ENCODE results near the gene SLC8A1.
A peak's percentile ranks its signal among the peaks of the same experiment; 100 is the strongest.

Gene SLC8A1

GRCh38 chr2:40418614-40419363, 33.1 kb downstream of the SLC8A1 start:
- no peaks in the 10 kb centered on the region for H3K36me3 ChIP-seq (ENCODE audit: control insufficient read depth in 1 of 2, insufficient read depth in 2 of 2, low read length in 2 of 2)
- H3K27ac ChIP-seq (ENCODE audit: low read length): peak overlapping the region; percentile 76
- no peak overlapping the region for H3K4me3 ChIP-seq (ENCODE audit: low read depth in 1 of 2, low read length in 2 of 2)
- no peaks in the 10 kb centered on the region for H3K27me3 ChIP-seq (ENCODE audit: low read depth, low read length)
- H3K9me3 ChIP-seq (ENCODE audit: control insufficient read depth in 1 of 2, low read length in 2 of 2): no peaks in the 10 kb centered on the region
- H3K4me1 ChIP-seq (ENCODE audit: control insufficient read depth in 1 of 2, insufficient read depth in 2 of 2, low read length in 2 of 2): peaks cover 7 to 24% of the 10 kb centered on the region in 2 donors

GRCh38 chr2:40416486-40416885, 35.4 kb downstream of the SLC8A1 start:
- no peaks in the 10 kb centered on the region for H3K9me3 ChIP-seq (ENCODE audit: control insufficient read depth in 1 of 2, low read length in 2 of 2)
- no peaks in the 10 kb centered on the region for H3K36me3 ChIP-seq (ENCODE audit: control insufficient read depth in 1 of 2, insufficient read depth in 2 of 2, low read length in 2 of 2)
- H3K27ac ChIP-seq (ENCODE audit: low read length): no peak overlapping the region
- H3K27me3 ChIP-seq (ENCODE audit: low read depth, low read length): no peaks in the 10 kb centered on the region
- no peak overlapping the region for H3K4me3 ChIP-seq (ENCODE audit: low read depth in 1 of 2, low read length in 2 of 2)
- H3K4me1 ChIP-seq (ENCODE audit: control insufficient read depth in 1 of 2, insufficient read depth in 2 of 2, low read length in 2 of 2): peaks cover 7 to 21% of the 10 kb centered on the region in 2 donors

GRCh38 chr2:40415391-40415790, 36.5 kb downstream of the SLC8A1 start:
- peaks cover 7 to 19% of the 10 kb centered on the region in 2 donors for H3K4me1 ChIP-seq (ENCODE audit: control insufficient read depth in 1 of 2, insufficient read depth in 2 of 2, low read length in 2 of 2)

GRCh38 chr2:40412456-40412855, 39.4 kb downstream of the SLC8A1 start:
- Histone ChIP-seq H3K27me3 (ENCODE audit: low read depth, low read length) (no peaks in the 10 kb centered on the region), H3K9me3 (ENCODE audit: control insufficient read depth in 1 of 2, low read length in 2 of 2) (no peaks in the 10 kb centered on the region), H3K4me3 (ENCODE audit: low read depth in 1 of 2, low read length in 2 of 2) (no peak overlapping the region), H3K27ac (ENCODE audit: low read length) (no peak overlapping the region), H3K36me3 (ENCODE audit: control insufficient read depth in 1 of 2, insufficient read depth in 2 of 2, low read length in 2 of 2) (no peaks in the 10 kb centered on the region), H3K4me1 (ENCODE audit: control insufficient read depth in 1 of 2, insufficient read depth in 2 of 2, low read length in 2 of 2) (peaks cover 0 to 1% of the 10 kb centered on the region in 2 donors)

More at GRCh38 chr2:40415391-40415790, 36.5 kb downstream of the SLC8A1 start:
- no peaks in the 10 kb centered on the region for H3K27me3 ChIP-seq (ENCODE audit: low read depth, low read length)
- no peak overlapping the region for H3K27ac ChIP-seq (ENCODE audit: low read length)
- no peaks in the 10 kb centered on the region for H3K36me3 ChIP-seq (ENCODE audit: control insufficient read depth in 1 of 2, insufficient read depth in 2 of 2, low read length in 2 of 2)
- no peaks in the 10 kb centered on the region for H3K9me3 ChIP-seq (ENCODE audit: control insufficient read depth in 1 of 2, low read length in 2 of 2)
- H3K4me3 ChIP-seq (ENCODE audit: low read depth in 1 of 2, low read length in 2 of 2): no peak overlapping the region

- Histone ChIP-seq H3K4me1 (ENCODE audit: control insufficient read depth in 1 of 2, insufficient read depth in 2 of 2, low read length in 2 of 2) (no peaks in the 10 kb centered on the region), H3K27me3 (ENCODE audit: low read depth, low read length) (no peaks in the 10 kb centered on the region), H3K9me3 (ENCODE audit: control insufficient read depth in 1 of 2, low read length in 2 of 2) (no peaks in the 10 kb centered on the region), H3K36me3 (ENCODE audit: control insufficient read depth in 1 of 2, insufficient read depth in 2 of 2, low read length in 2 of 2) (no peaks in the 10 kb centered on the region), H3K4me3 (ENCODE audit: low read depth in 1 of 2, low read length in 2 of 2) (no peak overlapping the region), H3K27ac (ENCODE audit: low read length) (no peak overlapping the region)
Measured at GRCh38 chr2:40410695-40411094, 41.2 kb downstream of the SLC8A1 start.

- H3K4me1 ChIP-seq (ENCODE audit: control insufficient read depth in 1 of 2, insufficient read depth in 2 of 2, low read length in 2 of 2): no peaks in the 10 kb centered on the region
- no peaks in the 10 kb centered on the region for H3K27me3 ChIP-seq (ENCODE audit: low read depth, low read length)
- no peak overlapping the region for H3K27ac ChIP-seq (ENCODE audit: low read length)
- no peak overlapping the region for H3K4me3 ChIP-seq (ENCODE audit: low read depth in 1 of 2, low read length in 2 of 2)
- no peaks in the 10 kb centered on the region for H3K36me3 ChIP-seq (ENCODE audit: control insufficient read depth in 1 of 2, insufficient read depth in 2 of 2, low read length in 2 of 2)
- H3K9me3 ChIP-seq (ENCODE audit: control insufficient read depth in 1 of 2, low read length in 2 of 2): no peaks in the 10 kb centered on the region
Measured at GRCh38 chr2:40409734-40410133, 42.2 kb downstream of the SLC8A1 start.

- H3K27me3 ChIP-seq (ENCODE audit: low read depth, low read length): no peaks in the 10 kb centered on the region
- H3K27ac ChIP-seq (ENCODE audit: low read length): no peak overlapping the region
- H3K4me3 ChIP-seq (ENCODE audit: low read depth in 1 of 2, low read length in 2 of 2): no peak overlapping the region
- no peaks in the 10 kb centered on the region for H3K36me3 ChIP-seq (ENCODE audit: control insufficient read depth in 1 of 2, insufficient read depth in 2 of 2, low read length in 2 of 2)
- H3K4me1 ChIP-seq (ENCODE audit: control insufficient read depth in 1 of 2, insufficient read depth in 2 of 2, low read length in 2 of 2): peaks cover 0 to 5% of the 10 kb centered on the region in 2 donors
- no peaks in the 10 kb centered on the region for H3K9me3 ChIP-seq (ENCODE audit: control insufficient read depth in 1 of 2, low read length in 2 of 2)
Measured at GRCh38 chr2:40406485-40407289, 45.2 kb downstream of the SLC8A1 start.

- no peaks in the 10 kb centered on the region for H3K9me3 ChIP-seq (ENCODE audit: control insufficient read depth in 1 of 2, low read length in 2 of 2)
- no peaks in the 10 kb centered on the region for H3K27me3 ChIP-seq (ENCODE audit: low read depth, low read length)
- no peak overlapping the region for H3K4me3 ChIP-seq (ENCODE audit: low read depth in 1 of 2, low read length in 2 of 2)
- no peak overlapping the region for H3K27ac ChIP-seq (ENCODE audit: low read length)
- peaks cover 0 to 5% of the 10 kb centered on the region in 2 donors for H3K4me1 ChIP-seq (ENCODE audit: control insufficient read depth in 1 of 2, insufficient read depth in 2 of 2, low read length in 2 of 2)
- no peaks in the 10 kb centered on the region for H3K36me3 ChIP-seq (ENCODE audit: control insufficient read depth in 1 of 2, insufficient read depth in 2 of 2, low read length in 2 of 2)
Measured at GRCh38 chr2:40405465-40405864, 46.4 kb downstream of the SLC8A1 start.

GRCh38 chr2:40404517-40404916, 47.4 kb downstream of the SLC8A1 start:
- no peaks in the 10 kb centered on the region for H3K27me3 ChIP-seq (ENCODE audit: low read depth, low read length)
- no peak overlapping the region for H3K4me3 ChIP-seq (ENCODE audit: low read depth in 1 of 2, low read length in 2 of 2)
- H3K4me1 ChIP-seq (ENCODE audit: control insufficient read depth in 1 of 2, insufficient read depth in 2 of 2, low read length in 2 of 2): peaks cover 0 to 5% of the 10 kb centered on the region in 2 donors
- H3K36me3 ChIP-seq (ENCODE audit: control insufficient read depth in 1 of 2, insufficient read depth in 2 of 2, low read length in 2 of 2): no peaks in the 10 kb centered on the region
- no peaks in the 10 kb centered on the region for H3K9me3 ChIP-seq (ENCODE audit: control insufficient read depth in 1 of 2, low read length in 2 of 2)
- H3K27ac ChIP-seq (ENCODE audit: low read length): no peak overlapping the region

GRCh38 chr2:40403233-40403836, 48.6 kb downstream of the SLC8A1 start:
- H3K9me3 ChIP-seq (ENCODE audit: control insufficient read depth in 1 of 2, low read length in 2 of 2): no peaks in the 10 kb centered on the region
- no peaks in the 10 kb centered on the region for H3K36me3 ChIP-seq (ENCODE audit: control insufficient read depth in 1 of 2, insufficient read depth in 2 of 2, low read length in 2 of 2)
- peaks cover 0 to 5% of the 10 kb centered on the region in 2 donors for H3K4me1 ChIP-seq (ENCODE audit: control insufficient read depth in 1 of 2, insufficient read depth in 2 of 2, low read length in 2 of 2)
- H3K27ac ChIP-seq (ENCODE audit: low read length): no peak overlapping the region
- H3K4me3 ChIP-seq (ENCODE audit: low read depth in 1 of 2, low read length in 2 of 2): no peak overlapping the region
- no peaks in the 10 kb centered on the region for H3K27me3 ChIP-seq (ENCODE audit: low read depth, low read length)

- Histone ChIP-seq H3K36me3 (ENCODE audit: control insufficient read depth in 1 of 2, insufficient read depth in 2 of 2, low read length in 2 of 2) (no peaks in the 10 kb centered on the region), H3K4me1 (ENCODE audit: control insufficient read depth in 1 of 2, insufficient read depth in 2 of 2, low read length in 2 of 2) (peaks cover 0 to 5% of the 10 kb centered on the region in 2 donors), H3K4me3 (ENCODE audit: low read depth in 1 of 2, low read length in 2 of 2) (no peak overlapping the region), H3K27ac (ENCODE audit: low read length) (no peak overlapping the region), H3K9me3 (ENCODE audit: control insufficient read depth in 1 of 2, low read length in 2 of 2) (no peaks in the 10 kb centered on the region), H3K27me3 (ENCODE audit: low read depth, low read length) (no peaks in the 10 kb centered on the region)
Measured at GRCh38 chr2:40401896-40402295, 50.0 kb downstream of the SLC8A1 start.

Measured in muscle layer of duodenum (tissue), 2 donors.